Endothelial cell of umbilical vein (primary cell): ENCODE measurements around the gene MCM5.

Experiments used
- POLR2AphosphoS5 ChIP-seq: IDR thresholded peaks from 2 replicates; pipeline ENCODE4 v1.6.1; 2012; ENCODE audit warnings: low read depth, mild to moderate bottlenecking, control low read depth, low read length, moderate library complexity; ENCODE audit not compliant: insufficient read depth
- TF ChIP-seq, protein P1 (sequence below), 2 donors: IDR thresholded peaks; 1 replicate in 1 of 2; 2 replicates in 1 of 2; pipeline ENCODE4 v1.5.1; 2011; ENCODE audit warnings: low read length in 2 of 2, mild to moderate bottlenecking in 2 of 2, moderate library complexity in 2 of 2, control low read depth in 1 of 2, inconsistent platforms in 1 of 2, low read depth in 1 of 2; ENCODE audit not compliant: insufficient read depth in 1 of 2; ENCODE audit errors: extremely low read depth in 1 of 2

DNA sequence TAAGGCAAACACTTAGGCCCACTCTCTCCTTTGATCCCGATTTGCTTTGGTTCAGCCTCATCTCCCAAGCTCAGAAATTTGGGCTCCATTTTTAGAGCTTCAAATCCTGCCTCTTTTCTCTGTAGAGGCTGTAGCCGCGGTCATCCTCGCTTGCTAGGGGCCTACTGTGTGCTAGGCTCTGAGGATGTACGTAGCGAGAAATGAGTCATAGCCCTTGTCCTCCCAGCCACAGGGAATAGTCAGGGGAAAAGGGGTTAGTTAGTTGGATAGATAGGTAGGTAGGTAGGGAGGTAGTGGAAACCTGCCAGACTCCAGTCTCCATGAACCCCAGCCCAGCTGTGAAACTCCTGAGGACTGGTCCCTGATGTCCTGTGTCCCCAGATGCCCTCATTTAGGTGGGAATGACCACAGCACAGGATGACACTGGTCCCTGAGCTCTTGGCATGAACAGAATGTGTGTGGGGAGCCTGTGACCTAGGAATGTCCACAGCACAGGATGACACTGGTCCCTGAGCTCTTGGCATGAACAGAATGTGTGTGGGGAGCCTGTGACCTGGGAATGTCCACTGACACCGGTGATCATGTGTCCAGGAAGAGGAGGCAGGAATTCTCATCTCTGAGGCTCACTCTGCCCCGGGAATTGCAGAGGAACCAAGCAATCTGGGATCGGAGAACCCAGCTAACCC lies 40.4 kb upstream of the MCM5 start:
- TF ChIP-seq, protein P1, sequence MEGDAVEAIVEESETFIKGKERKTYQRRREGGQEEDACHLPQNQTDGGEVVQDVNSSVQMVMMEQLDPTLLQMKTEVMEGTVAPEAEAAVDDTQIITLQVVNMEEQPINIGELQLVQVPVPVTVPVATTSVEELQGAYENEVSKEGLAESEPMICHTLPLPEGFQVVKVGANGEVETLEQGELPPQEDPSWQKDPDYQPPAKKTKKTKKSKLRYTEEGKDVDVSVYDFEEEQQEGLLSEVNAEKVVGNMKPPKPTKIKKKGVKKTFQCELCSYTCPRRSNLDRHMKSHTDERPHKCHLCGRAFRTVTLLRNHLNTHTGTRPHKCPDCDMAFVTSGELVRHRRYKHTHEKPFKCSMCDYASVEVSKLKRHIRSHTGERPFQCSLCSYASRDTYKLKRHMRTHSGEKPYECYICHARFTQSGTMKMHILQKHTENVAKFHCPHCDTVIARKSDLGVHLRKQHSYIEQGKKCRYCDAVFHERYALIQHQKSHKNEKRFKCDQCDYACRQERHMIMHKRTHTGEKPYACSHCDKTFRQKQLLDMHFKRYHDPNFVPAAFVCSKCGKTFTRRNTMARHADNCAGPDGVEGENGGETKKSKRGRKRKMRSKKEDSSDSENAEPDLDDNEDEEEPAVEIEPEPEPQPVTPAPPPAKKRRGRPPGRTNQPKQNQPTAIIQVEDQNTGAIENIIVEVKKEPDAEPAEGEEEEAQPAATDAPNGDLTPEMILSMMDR (IDR thresholded peaks at IDR 0.05; ENCODE audit: extremely low read depth in 1 of 2, insufficient read depth in 1 of 2, low read depth in 1 of 2, low read length in 2 of 2) = no peak
- TF ChIP-seq POLR2AphosphoS5 = no peak
